ENCODE data around the gene FBXL16. TPM values are rescaled to one million over a fixed set of nuclear protein-coding genes. Genes with fewer than 3 reads are reported as not detected.
A peak's percentile ranks its signal among the peaks of the same experiment; 100 is the strongest.

FBXL16 gene
- total and polyA plus RNA-seq, 2 of the 13 experiments (the other 11 are each of a cell fraction or from before 2014, with no cell fraction given) = 0.22 to 2.0 TPM

DNA sequence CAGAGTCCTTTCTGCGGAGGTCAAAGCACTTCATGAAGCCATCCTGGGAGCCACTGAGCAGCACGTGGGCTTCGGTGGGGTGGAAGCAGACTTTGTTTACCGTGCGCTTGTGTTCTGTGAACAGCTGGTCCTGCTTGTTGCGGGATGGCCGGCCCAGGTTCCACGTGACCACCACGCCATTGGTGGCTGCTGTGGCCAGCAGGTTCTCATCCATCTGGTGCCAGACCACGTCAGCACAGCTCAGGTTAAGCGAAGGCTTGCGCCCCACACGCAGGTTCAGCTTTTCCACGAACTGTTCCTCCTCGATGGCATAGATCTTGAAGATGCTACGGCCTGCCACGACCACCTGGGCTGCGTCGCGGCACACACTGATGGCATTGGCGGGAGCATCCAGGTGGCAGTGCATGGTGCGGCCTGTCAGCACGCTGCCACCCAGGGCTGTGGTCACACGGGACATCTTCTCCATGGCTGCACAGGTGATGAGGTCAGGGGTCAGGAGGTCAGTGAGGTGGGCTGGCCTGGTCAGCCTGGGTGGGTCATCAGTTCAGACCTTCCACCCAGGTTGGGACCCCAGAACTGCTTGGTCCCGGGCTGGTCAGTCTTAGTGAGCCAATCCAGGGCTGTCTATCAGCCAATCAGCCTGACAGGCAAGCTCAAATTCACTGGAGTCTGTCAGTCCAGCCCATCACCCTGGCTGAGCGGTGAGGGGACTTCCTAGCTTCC, 16.3 kb downstream of the FBXL16 start (continued):
- TF ChIP-seq, protein P1, sequence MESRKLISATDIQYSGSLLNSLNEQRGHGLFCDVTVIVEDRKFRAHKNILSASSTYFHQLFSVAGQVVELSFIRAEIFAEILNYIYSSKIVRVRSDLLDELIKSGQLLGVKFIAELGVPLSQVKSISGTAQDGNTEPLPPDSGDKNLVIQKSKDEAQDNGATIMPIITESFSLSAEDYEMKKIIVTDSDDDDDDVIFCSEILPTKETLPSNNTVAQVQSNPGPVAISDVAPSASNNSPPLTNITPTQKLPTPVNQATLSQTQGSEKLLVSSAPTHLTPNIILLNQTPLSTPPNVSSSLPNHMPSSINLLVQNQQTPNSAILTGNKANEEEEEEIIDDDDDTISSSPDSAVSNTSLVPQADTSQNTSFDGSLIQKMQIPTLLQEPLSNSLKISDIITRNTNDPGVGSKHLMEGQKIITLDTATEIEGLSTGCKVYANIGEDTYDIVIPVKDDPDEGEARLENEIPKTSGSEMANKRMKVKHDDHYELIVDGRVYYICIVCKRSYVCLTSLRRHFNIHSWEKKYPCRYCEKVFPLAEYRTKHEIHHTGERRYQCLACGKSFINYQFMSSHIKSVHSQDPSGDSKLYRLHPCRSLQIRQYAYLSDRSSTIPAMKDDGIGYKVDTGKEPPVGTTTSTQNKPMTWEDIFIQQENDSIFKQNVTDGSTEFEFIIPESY (CRISPR knock-in tag; IDR thresholded peaks at IDR 0.05) = peak; percentile 51; the same call in 1 of the 2 replicates
- TF ChIP-seq ZNF329 (CRISPR knock-in tag; IDR thresholded peaks at IDR 0.05; ENCODE audit: low read depth) (no peak), ZC3H13 (CRISPR knock-in tag; IDR thresholded peaks at IDR 0.05) (peak; percentile 74), HOXA3 (CRISPR knock-in tag; IDR thresholded peaks at IDR 0.05) (0 out of 2 replicates have a peak, but pooled peaks have one; percentile 33)
- TF ChIP-seq, protein P2, sequence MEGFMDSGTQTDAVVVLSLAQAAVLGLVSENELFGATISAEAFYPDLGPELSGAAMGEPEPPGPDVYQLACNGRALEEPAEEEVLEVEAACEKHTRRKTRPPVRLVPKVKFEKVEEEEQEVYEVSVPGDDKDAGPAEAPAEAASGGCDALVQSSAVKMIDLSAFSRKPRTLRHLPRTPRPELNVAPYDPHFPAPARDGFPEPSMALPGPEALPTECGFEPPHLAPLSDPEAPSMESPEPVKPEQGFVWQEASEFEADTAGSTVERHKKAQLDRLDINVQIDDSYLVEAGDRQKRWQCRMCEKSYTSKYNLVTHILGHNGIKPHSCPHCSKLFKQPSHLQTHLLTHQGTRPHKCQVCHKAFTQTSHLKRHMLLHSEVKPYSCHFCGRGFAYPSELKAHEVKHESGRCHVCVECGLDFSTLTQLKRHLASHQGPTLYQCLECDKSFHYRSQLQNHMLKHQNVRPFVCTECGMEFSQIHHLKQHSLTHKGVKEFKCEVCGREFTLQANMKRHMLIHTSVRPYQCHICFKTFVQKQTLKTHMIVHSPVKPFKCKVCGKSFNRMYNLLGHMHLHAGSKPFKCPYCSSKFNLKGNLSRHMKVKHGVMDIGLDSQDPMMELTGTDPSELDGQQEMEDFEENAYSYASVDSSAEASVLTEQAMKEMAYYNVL (CRISPR knock-in tag; IDR thresholded peaks at IDR 0.05; ENCODE audit: borderline replicate concordance) = 0 out of 2 replicates have a peak, but pooled peaks have one; percentile 24

DNA sequence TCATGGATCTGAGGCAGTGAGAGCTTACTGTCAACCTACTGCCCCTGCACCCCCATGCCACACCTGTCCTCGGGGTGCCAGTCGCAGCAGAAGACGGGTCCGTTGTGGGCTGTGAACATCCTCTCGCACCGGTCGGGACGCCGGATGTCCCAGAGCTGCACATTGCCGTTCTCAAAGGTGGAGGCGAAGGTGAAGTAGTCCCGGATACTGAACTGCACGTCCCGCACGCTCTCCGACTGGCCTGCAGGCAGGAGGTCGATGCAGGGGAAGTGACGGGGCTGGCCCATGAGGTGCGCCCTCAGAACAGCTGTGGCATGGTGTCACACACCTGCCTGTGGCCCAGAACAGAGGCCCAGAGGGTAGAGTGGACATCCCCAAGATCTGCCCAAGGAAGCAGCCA, 18.1 kb downstream of the FBXL16 start:
- POLR2A ChIA-PET = no interaction called here
- no peaks in the 10 kb centered on the region for H3K9me3 ChIP-seq (ENCODE audit: low read length)
- no peak overlapping the region for H3K27ac ChIP-seq (ENCODE audit: extremely low read length, insufficient read depth, low read length)
- no peak overlapping the region for H2AFZ ChIP-seq (ENCODE audit: low read length)
- DNase-seq (ENCODE audit: low spot score) (no peak), FAIRE-seq (no peak), ATAC-seq (no peak)
- no TSS peak for BruUV-seq (replicated peaks)
- H4K20me1 ChIP-seq (ENCODE audit: insufficient read depth, low read length) = no peaks in the 10 kb centered on the region
- H3K4me2 ChIP-seq (ENCODE audit: low read depth, low read length) = no peak overlapping the region
- TF ChIP-seq HNRNPLL (IDR thresholded peaks at IDR 0.05; ENCODE audit: low read depth, low read length, poor library complexity, severe bottlenecking) (no peak), AGO2 (optimal IDR thresholded peaks at IDR 0.05; ENCODE audit: low read depth, low read length) (peak; percentile 44), RBM39 (IDR thresholded peaks at IDR 0.05; ENCODE audit: low read depth, low read length, poor library complexity, severe bottlenecking) (no peak), RAD51 (IDR thresholded peaks at IDR 0.05; ENCODE audit: borderline replicate concordance) (no peak), AGO1 (IDR thresholded peaks at IDR 0.05; ENCODE audit: low read depth, low read length, poor library complexity, severe bottlenecking) (peak; percentile 60)
- CTCF ChIA-PET (ENCODE audit: low intra/inter-chr PET ratio, low total read pairs) = no interaction called here
- H3K4me1 ChIP-seq (ENCODE audit: insufficient read depth, low read length) = peaks cover 19% of the 10 kb centered on the region
- H3K4me3 ChIP-seq (replicated peaks in 1 of 3; ENCODE audit: insufficient read depth in 1 of 3, low read depth in 2 of 3, low read length in 3 of 3) = no peak overlapping the region
- peaks cover 0 to 3% of the 10 kb centered on the region in 2 experiments; a peak in 1 of 5 replicates for H3K27me3 ChIP-seq (ENCODE audit: control insufficient read depth in 1 of 2, insufficient read depth in 2 of 2, low read length in 2 of 2)
- H3K9ac ChIP-seq (ENCODE audit: insufficient read depth, low read depth, low read length) = no peak overlapping the region
- H3K79me2 ChIP-seq (ENCODE audit: insufficient read depth, low read length) = peaks cover 2% of the 10 kb centered on the region
- in situ Hi-C loops (cut with HindIII; ENCODE audit: extremely low pct_ligation_motif_present, low pct_unique_long_range_greater_than_20kb) (no loop called here), intact Hi-C loops (cut with micrococcal nuclease; ENCODE audit: unreplicated experiment) (no loop called here)
- peaks cover 8% of the 10 kb centered on the region in 2 experiments; a peak in 3 of 5 replicates for H3K36me3 ChIP-seq (replicated peaks in 1 of 2; ENCODE audit: control insufficient read depth in 1 of 2, insufficient read depth in 2 of 2, low read length in 2 of 2)
- 100% methylated on average over 10 of the region's 19 CpGs for WGBS (ENCODE audit: low lambda C conversion rate)
